Stimulated activated naive CD8-positive, alpha-beta T cell treated with anti-CD3 and anti-CD28 coated beads, Interleukin-15, Interleukin-2, amounts not matched to agents 100 U/mL and 50 U/mL, for 24 hours (primary cell): ENCODE data around the gene TTLL10.
"Not testable (repeated sequence)": the region's sequence is repeated elsewhere in the genome, so short reads cannot be mapped to it uniquely, and the experiment has no call there.

Source experiments
- ATAC-seq: fragments of 150-1000 bp; cut with Tn5 transposase; one replicate; pipeline ENCODE4 v1.10.0; 2021
- DNase-seq: peaks from one replicate; pipeline ENCODE4 v3.0.0; 2021

TTLL10 gene

DNA sequence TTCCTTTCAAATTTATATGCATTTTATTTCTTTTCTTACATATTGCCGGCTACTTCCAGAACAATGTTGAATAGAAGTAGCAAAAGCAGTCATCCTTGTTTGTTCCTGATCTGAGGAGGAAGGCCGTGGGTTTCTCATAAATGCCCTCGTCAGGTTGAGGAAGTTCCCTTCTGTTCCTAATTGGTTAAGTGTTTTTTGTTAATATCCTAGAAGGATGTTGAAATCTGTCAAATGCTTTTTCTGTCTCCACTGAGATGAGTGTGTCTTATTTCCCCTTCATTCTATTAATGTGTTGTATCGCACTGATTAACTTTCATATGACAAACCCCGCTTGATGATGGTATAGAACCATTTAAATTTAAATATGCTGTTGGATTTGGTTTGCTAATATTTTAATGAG, 15.4 kb downstream of the TTLL10 start:
- ATAC-seq (no peak), DNase-seq (no peak)

GRCh38 chr1:1191734-1192133, 18.1 kb downstream of the TTLL10 start:
- ATAC-seq (no peak), DNase-seq (no peak)

- DNase-seq: no peak
- ATAC-seq: no peak
These were observed 21.0 kb downstream of the TTLL10 start for GRCh38 chr1:1194723-1195122.

DNA sequence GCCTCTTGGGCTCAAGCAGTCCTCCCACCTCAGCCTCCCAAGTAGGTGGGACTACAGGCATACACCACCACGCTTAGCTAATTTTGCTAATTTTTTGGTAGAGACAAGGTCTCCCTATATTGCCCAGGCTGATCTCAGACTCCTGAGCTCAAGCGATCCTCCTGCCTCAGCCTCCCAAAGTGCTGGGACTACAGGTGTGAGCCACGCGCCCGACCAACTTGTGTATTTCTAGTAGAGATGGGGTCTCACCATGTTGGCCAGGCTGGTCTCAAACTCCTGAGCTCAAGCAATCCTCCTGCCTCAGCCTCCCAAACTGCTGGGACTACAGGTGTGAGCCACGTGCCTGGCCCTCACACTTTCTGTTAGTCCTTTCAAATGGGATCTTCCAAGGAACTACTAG, 22.0 kb downstream of the TTLL10 start:
- not testable (repeated sequence) for ATAC-seq, DNase-seq

- DNase-seq: peak; percentile 4
- ATAC-seq: no peak
These were observed 22.9 kb downstream of the TTLL10 start for GRCh38 chr1:1196431-1197187.

DNA sequence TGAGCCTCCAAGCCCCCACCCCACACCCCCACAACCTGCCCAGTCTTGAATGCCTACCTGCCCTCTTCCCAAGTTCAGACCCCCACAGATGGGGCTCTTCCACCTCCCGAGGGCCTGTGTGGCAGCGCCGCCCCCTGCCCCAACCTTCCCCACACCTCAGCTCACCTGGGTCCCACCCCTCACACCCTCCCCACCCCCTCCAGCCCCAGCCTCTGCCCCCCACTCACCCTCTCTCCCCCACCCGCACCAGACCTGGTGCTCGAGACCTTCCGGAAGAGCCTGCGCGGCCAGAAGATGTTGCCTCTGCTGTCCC, 23.5 kb downstream of the TTLL10 start:
- ATAC-seq (no peak), DNase-seq (no peak)

DNA sequence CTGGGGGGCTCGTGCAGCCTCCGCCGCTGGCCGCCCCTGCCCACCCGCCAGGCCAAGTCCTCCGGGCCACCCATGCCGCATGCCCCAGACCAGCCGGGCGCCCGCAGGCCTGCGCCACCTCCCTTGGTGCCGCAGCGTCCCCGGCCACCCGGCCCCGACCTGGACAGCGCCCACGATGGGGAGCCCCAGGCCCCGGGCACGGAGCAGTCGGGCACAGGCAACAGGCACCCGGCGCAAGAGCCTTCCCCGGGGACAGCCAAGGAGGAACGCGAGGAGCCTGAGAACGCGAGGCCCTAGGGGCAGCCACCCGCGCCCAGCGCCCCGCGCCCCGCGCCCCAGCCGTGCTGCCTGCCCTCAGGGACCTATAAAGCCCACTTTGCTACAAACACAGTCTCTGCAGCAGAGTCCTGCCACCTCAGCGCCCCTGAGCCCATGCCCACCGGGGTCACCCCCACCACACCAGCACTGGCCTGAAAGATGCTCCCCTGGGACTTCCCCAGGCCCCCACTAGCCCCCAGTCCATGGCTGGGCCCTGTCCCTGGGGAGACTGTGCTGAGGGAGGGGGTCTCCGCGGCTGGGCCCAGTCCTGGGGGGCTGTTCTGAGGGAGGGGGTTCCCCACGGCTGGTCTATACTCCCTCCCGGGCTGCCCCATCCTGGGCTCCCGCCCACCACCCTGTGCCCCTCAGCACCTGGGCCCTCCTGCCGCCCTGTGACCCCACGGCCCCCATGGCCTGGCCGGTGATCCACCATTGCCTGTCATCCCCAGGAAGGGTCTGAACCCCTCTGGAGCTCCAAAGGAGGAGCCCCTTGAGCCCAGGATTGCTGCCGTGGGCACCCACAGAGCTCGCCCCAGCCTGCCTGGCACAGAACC, 24.1 kb downstream of the TTLL10 start:
- ATAC-seq (no peak), DNase-seq (peak; percentile 2)

- ATAC-seq (no peak), DNase-seq (no peak)
These were observed 24.9 kb downstream of the TTLL10 start for GRCh38 chr1:1198423-1199140.

GRCh38 chr1:1199141-1199960, 25.7 kb downstream of the TTLL10 start:
- no peak for DNase-seq
- no peak for ATAC-seq

DNA sequence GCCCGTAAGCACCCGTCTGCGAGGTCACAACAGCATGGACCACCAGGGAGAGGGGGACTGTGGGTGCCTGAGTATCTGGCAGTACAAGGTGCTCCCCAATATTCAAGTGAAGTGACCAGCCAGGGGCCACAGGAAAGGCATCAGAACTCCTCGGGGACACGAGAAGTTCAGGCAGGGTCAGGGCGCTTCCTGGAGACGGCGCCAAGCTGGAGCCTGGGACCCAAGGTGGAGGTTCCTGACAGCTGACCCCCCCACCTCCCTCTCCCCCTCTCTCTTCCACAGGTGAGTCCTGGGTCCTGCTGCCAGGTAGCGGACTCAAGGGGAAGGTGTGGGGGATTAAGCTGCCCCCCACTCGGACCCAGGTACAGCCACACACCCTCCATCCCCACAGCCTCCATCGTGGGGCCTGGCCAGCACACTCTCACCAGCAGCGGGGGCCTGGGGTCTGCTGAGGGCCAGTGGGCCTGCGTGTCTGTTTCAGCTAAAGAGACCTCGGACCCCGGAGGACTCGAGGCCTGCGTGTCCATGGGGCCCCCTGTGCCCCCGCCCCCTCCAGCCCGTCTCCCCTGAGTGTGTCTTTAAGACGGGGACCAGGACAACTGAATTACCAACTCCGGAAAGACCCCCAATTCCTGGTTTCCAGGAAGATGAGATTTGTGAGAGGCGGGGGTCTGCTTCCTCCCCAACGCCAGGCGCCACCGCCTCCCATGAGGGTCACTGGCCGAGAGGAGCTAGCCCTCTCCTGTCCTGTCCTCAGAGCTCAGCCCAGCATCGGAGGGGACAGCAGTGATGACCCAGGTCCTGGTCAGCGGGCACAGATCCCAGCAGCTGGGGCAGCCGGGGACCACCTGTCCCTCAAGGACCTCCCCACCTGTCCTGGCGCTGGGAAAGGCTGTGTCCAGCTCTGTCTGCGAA, 26.5 kb downstream of the TTLL10 start:
- DNase-seq: no peak
- no peak for ATAC-seq

- ATAC-seq (peak; percentile 83), DNase-seq (peak; percentile 93)
These were observed 27.5 kb downstream of the TTLL10 start for GRCh38 chr1:1200876-1201810.

- no peak for ATAC-seq
- DNase-seq: peak; percentile 31
These were observed 29.3 kb downstream of the TTLL10 start for GRCh38 chr1:1202831-1203560.

GRCh38 chr1:1203561-1204424, 30.1 kb downstream of the TTLL10 start:
- ATAC-seq (no peak), DNase-seq (peak; percentile 17)

GRCh38 chr1:1204425-1204920, 30.8 kb downstream of the TTLL10 start:
- ATAC-seq (no peak), DNase-seq (no peak)

GRCh38 chr1:1204998-1205768, 31.5 kb downstream of the TTLL10 start:
- ATAC-seq (no peak), DNase-seq (no peak)

GRCh38 chr1:1205769-1206375, 32.2 kb downstream of the TTLL10 start:
- DNase-seq (peak; percentile 32), ATAC-seq (no peak)
